GM19455 (cell line): ENCODE measurements around the gene VWDE.
"Not testable (repeated sequence)": the region's sequence is repeated elsewhere in the genome, so short reads cannot be mapped to it uniquely, and the experiment has no call there.

Experiments used
- ATAC-seq: cut with Tn5 transposase; IDR thresholded peaks from one replicate; pipeline ENCODE4 v1.9.1; 2021; ENCODE audit not compliant: unreplicated experiment

The VWDE gene

GRCh38 chr7:12402365-12402725, 1.3 kb downstream of the VWDE start:
- ATAC-seq = no peak

DNA sequence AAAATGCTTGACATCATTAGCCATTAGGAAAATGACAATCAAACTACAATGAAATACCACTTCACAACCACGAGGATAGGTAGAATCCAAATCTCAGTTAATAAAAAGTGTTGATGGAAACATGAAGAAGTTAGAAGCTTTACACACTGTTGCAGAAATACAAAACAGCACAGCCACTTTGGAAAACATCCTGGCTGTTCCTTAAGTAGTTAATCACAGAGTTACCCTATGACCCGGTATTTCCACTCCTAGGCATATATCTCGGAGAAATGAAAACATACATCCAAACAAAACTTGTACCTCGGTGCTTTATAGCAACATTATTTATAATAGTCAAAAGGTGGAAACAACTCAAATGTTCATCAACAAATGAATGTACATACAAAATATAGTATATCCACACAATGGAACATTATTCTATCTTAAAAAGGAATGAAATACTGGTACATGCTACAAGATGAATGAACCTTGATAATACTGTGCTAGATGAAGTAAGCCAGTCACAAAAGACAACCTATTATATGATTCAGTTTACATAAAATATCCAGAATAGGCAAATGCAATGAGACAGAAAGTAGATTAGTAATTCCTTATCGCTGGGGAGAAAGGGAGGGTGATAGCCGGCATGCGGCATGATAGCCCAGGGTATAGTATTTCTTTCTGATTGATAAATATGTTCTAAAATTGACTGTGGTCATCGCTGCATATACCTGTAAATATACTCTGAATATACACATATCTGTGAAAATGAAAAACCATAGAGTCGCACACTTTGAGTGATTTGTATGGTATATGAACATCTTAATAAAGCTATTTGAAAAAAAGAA, 1.9 kb downstream of the VWDE start:
- no peak for ATAC-seq

DNA sequence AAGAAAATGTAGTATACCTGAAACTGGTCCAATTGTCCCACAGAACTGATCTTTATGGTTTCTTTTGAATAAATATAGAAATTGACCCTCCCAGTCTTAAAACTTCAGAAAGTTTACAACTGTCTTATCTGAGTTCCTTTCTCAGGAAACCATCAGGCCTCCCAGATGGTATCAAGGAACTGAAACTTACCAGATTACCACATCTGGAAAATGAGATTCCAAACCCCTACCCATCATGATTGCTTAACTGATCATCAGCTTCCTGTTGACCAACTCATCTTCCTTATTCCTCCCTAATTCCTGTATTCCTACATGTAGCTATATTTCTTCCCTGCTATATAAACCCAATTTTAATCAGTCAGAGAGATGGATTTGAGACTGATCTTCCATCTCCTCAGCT, 5.5 kb downstream of the VWDE start:
- no peak for ATAC-seq

DNA sequence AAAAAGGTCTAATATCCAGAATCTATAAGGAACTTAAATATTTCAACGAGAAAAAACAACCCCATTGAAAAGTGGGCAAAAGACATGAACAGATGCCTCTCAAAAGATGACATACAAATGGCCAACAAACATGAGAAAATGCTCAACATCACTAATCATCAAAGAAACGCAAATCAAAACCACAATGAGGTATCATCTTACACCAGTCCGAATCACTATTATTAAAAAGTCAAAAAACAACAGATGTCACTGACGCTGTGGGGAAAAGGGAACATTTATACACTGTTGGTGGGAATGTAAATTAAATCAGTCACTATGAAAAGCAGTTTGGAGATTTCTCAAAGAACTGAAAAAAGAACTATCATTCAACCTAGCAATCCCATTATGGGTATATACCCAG, 6.0 kb downstream of the VWDE start:
- ATAC-seq = no peak

- not testable (repeated sequence) for ATAC-seq
Observed at GRCh38 chr7:12396670-12397069, 7.0 kb downstream of the VWDE start.

- no peak for ATAC-seq
Observed at GRCh38 chr7:12391922-12392615, 11.6 kb downstream of the VWDE start.

DNA sequence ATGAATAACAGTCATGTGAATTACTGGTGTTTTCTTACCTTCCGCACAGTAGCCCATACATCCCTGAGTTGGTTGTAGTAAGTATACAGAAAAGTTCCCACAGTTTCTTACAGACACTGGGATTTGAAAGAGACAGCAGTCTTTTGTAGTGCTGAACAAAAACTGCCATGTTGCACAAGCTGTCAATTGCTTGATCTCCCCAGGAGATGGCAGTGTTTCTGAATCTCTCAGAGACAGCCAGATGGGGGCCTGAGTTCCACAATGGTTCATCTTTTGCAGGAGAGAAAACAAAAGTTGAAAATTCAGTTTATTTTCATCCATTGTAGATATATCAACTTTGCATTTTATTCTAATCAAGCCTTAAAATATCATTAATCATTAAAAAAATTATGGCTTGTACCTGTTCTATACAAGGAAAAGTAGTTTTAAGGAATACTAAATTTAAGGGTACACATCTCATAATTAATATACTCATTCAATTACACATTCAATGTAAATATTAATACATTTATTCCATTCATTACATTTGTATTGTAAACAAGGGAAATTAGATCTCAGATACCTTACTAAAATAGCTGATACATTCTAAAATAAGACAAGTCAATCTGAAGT, 14.5 kb downstream of the VWDE start:
- ATAC-seq = peak; percentile 98

DNA sequence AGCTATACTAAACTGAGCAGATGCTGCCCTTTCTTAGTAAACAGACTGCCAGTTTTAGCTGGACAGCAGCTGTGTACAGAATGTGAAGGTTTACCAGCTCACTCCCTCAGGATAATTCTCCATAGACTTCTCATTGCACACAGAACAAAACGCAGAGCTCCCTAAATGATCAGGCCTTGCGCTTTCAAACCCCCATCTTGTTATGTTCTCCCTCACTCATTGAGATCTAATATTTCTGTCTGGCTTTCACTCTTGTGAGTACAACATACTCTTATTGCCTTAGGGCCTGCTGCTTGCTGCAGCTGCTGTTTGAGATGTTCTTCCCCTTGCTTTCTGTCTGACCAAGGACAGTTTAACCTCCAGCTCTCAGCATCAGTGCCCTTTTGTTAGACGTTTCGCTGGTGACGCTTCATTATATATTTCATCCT, 17.3 kb downstream of the VWDE start:
- no peak for ATAC-seq

DNA sequence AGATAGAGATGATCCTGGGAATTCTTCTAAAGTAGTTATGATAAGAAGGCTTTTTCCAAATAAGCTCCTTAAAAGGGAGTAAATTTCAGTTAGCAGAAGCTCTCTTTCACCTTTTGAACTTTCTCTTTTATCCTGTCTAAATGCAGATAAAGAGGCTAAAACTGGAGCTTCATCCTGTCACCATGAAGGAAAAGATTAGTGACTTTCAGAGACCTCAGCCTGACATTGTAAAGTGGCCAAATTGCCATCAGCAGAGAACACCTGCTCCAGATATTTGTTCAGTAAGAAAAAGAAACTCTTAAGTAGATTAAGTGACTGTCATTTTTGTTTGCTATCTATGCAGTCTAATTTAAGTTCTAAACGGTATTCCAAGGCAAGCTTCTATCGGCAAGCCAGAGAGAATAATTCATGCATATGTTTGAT, 18.3 kb downstream of the VWDE start:
- ATAC-seq = no peak

DNA sequence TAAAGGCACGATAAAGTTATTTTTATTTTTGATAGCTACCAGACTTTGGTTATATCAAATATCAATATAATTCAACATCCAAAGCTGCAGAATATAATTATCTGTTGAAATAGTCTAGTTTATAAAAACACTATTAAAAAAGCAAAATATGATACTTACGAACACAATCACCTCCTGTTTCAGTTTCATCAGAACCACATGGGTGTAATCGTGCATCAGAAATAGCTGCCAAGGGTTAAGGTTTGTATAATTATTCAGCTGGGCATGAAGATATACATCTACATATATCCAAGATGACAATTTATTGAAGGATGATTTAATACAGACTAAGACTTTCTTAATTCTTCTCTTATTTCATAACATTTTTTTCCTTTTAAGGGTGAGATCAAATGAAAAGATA, 20.3 kb downstream of the VWDE start:
- no peak for ATAC-seq

- ATAC-seq = no peak
Observed at GRCh38 chr7:12378389-12378788, 25.3 kb downstream of the VWDE start.

- ATAC-seq = no peak
Observed at GRCh38 chr7:12377406-12377805, 26.3 kb downstream of the VWDE start.

DNA sequence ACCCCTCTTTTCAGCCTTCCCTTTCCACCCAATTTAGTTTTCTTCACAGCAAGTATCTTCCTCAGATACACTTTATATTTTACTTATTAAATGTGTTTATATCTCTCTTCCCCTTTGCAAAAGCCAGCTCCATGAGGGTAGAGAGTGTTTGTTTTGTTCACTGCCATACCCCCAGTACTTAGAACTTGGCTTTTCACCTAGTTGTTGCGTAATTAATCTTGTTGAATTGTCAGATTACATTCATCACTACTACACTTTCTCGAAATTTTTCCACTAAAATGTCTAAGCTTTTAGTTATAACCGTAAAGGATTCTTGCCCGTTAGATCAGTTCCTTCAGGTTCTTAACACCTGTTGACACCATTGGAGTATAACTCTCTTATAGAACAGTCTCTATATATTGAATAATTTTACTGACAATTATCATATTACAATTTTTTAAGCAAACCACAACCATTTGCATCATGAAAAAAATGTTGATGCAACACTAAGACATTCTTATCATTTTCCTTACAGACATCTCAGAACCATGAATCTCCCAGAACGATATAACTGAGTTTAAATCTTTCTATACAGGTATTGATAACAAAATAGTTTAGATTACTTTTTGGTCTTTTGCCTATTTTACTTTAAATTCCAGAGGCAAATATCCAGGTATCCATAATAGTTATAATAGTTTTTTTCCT, 29.9 kb downstream of the VWDE start:
- ATAC-seq = no peak

DNA sequence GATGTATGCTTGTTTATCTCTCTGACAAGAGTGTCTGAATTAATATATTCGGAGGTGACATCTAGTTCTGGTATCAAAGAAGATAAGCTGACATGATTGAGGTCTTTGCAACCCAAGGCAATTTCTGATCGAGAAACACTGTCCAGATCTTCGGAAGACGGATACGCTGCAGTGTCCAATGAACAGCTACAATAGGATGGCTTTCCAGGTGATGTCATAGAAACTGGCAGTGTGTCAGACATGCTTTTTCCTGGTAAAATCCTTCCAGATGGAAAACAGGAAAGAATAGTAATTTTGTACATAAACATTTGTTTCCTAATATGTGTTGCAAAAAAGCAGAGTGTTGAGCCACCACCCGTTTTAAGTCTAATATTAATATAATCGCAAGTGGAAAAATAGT, 33.4 kb downstream of the VWDE start:
- ATAC-seq = no peak

GRCh38 chr7:12369756-12370155, 33.9 kb downstream of the VWDE start:
- ATAC-seq = no peak

DNA sequence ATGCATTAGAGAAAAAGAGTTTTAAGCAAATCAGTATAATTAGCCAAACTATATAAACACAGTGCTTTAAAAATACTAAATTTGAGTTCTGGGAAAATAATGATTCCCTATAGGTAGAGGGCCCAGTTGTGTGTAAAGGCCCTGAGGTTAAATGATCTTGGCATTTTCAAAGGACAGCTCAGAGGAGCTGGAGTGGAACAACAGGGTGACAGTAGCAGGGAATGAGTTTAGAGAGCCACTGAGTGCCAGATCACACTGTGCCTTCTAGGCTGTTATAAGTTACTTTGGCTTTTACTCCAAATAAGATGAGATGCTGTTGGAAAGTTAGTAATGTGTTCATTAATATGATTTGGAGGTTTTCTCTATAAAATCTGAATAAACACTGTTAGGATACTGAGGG, 34.6 kb downstream of the VWDE start:
- ATAC-seq = no peak

DNA sequence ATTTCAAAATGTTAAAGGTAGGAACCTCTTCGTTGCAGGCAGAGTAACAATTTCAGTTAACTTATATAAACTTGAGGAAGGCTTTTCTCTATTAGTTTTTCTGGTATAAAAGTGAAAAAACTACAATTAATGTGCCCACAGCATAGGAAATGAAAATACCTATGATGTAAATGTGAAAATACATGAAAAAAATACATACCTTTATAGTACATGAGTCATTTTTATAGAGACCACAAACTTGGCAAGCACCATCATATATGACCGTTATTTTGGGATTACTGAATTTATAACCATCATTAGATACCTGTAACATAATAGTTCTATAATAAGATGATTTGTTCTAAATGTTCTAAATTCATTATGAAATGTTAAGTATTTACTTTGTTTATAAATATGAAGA, 42.7 kb downstream of the VWDE start:
- ATAC-seq = no peak

- no peak for ATAC-seq
Observed at GRCh38 chr7:12358694-12359093, 45.0 kb downstream of the VWDE start.

DNA sequence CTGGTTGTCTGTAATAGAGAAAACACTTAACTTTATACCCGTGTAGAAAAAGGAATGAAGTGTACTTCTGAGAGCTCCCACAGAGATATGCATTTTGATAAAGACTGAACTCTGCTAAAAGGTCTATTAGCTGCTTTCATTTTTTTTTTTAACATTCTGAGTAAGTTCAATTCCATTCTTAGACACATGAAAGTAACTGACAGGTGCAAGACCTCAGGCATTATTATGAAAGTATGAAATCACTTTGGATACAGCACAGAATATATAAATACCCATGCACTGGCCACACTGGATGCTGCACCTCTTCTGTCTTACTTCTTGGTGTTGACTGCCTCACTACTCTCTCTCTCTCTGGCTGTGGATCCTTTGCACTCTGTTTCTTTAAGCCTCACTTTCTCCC, 46.2 kb downstream of the VWDE start:
- ATAC-seq = peak; percentile 71

GRCh38 chr7:12351843-12352242, 51.8 kb downstream of the VWDE start:
- ATAC-seq = no peak

DNA sequence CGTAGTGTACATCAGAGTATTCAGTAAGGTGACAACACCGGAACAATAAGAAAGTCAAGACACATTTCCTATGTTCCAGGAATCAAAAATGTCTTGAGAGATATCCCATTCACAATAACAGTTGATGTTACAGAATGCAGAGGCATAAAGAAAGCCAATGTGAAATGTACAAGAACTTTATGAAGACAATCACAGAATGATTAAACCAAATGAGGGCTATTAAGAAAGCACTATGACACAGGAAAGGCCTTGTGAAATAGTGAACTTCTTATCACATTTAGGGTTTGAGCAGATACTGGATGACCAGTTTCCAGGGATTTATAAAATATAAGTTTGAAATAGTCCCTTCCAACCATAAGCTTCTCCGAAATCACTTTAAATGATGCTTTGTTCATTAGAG, 52.7 kb downstream of the VWDE start:
- ATAC-seq = no peak

- ATAC-seq = no peak
Observed at GRCh38 chr7:12337095-12337494, 66.6 kb downstream of the VWDE start.
